Psoas muscle (tissue), 8 donors: ENCODE results near the gene ITPR2. TPM values are rescaled to one million over a fixed set of nuclear protein-coding genes. Genes with fewer than 3 reads are reported as not detected.

ENCODE experiments used
- ATAC-seq, 4 donors: fragments of 200-7000 bp; cut with Tn5 transposase; one replicate each; pipeline ENCODE4 v1.9.1; 2020; ENCODE audit warnings: moderate library complexity in 3 of 4, mild to moderate bottlenecking in 2 of 4
- DNase-seq, 2 donors: peaks; one replicate each; pipeline ENCODE4 v3.0.0-alpha.2; 2020
- H3K27ac ChIP-seq: fragments of 200-600 bp; one replicate; pipeline ENCODE4 v1.8.0; 2022
- H3K27me3 ChIP-seq, 3 donors: fragments of 200-600 bp in 1 of 3; one replicate each; pipeline versions ENCODE4 v1.6.1 to v1.8.0; 2013 to 2022; ENCODE audit warnings: low read length in 2 of 3, mild to moderate bottlenecking in 2 of 3, moderate library complexity in 1 of 3; ENCODE audit not compliant: insufficient read depth in 3 of 3
- H3K36me3 ChIP-seq, 2 donors: fragments of 200-600 bp in 1 of 2; one replicate each; pipeline versions ENCODE4 v1.6.1 to v1.8.0; 2013 to 2022; ENCODE audit warnings: low read depth in 1 of 2, mild to moderate bottlenecking in 1 of 2, moderate library complexity in 1 of 2; ENCODE audit not compliant: insufficient read depth in 1 of 2
- H3K4me1 ChIP-seq: fragments of 200-600 bp; one replicate; pipeline ENCODE4 v1.8.0; 2022
- H3K4me3 ChIP-seq: fragments of 200-600 bp; one replicate; pipeline ENCODE4 v1.8.0; 2022; ENCODE audit warnings: mild to moderate bottlenecking
- H3K9me3 ChIP-seq: fragments of 200-600 bp; one replicate; pipeline ENCODE4 v1.8.0; 2022
- WGBS, 3 donors: extraction: QIAGEN DNeasy Blood & Tissue Kit; methylation state at CpG; one replicate each; pipeline versions ENCODE4 v1.1.6 to v1.1.7; 2013; 5-methylcytosine and 5-hydroxymethylcytosine counted together
- intact Hi-C, 2 donors: fragments of 100-400 bp; cut with DNase I; formaldehyde crosslinking; loops; one replicate each; pipeline versions ENCODE4 v1.11.0 to v1.14.2; 2022
- polyA plus RNA-seq, 3 donors: library from polyadenylated mRNA; stranded (reverse); fragments of 200-250 nt; gene quantifications; one replicate each; pipeline ENCODE4 v1.2.3, GENCODE V29; 2013
- total RNA-seq, 4 donors: library from RNA; stranded (reverse); fragmentation: NEBNext Ultra II Directional in 2 of 4; extraction: Animal tissue kit (Norgen Biotek cat#: 25700) in 2 of 4; gene quantifications; one replicate each; pipeline versions ENCODE4 v1.2.1 to v1.2.4, GENCODE V29; 2021 to 2023
- TF ChIP-seq, protein P1 (sequence below): fragments of 200-600 bp; IDR thresholded peaks from one replicate; pipeline ENCODE4 v1.8.0; 2022; ENCODE audit warnings: antibody characterized with exemption
- donor health status: healthy with polysubstance abuse.
- donor health status: DM: no; HTN: no; CAD: no; lungs with moderate emphysema.
- donor health status: Bipolar disorder and iron deficiency.
- donor health status: healthy.
- donor health status: DM: yes; HTN: yes; CAD: no.
- donor health status: DM: no; HTN: no; CAD: no.
- donor health status: DM: no; HTN: no; CAD: no.
- donor health status: DM: yes; HTN: yes; CAD: no.

The ITPR2 gene
- total and polyA plus RNA-seq, 7 donors, result 0.86 to 10.3 (median 6.1) TPM

DNA sequence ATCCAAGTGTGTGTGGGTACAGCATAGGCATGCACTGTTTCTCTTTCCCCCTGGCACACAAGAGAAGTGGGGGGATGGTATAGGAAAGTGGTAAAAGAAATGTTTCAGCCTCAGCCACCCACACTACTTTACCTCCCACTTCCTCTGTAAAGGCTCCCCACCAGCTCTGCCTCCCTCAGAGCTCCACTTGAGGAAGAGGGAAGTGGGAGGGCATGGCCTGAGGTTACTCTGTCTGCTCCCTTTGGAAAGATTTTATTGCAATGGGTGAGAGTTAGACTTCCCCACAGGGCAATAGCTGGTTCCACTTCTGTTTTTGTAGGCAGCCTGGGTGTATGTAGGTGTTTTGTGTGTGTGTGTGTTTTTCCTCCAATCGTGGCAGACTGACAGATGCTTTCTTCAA lies 492.3 kb downstream of the ITPR2 start:
- ATAC-seq (no peak), DNase-seq (no peak)
- WGBS, 3 donors, result 45 to 68% (median 50%) methylated on average over 1 of the region's 1 CpG
- Histone ChIP-seq H3K36me3 (peaks cover 0 to 9% of the 10 kb centered on the region in 2 donors), H3K27me3 (no peaks in the 10 kb centered on the region), H3K4me1 (no peaks in the 10 kb centered on the region), H3K9me3 (no peaks in the 10 kb centered on the region), H3K4me3 (no peak overlapping the region), H3K27ac (no peak overlapping the region)
- intact Hi-C loops, result no loop called here
- TF ChIP-seq, protein P1, sequence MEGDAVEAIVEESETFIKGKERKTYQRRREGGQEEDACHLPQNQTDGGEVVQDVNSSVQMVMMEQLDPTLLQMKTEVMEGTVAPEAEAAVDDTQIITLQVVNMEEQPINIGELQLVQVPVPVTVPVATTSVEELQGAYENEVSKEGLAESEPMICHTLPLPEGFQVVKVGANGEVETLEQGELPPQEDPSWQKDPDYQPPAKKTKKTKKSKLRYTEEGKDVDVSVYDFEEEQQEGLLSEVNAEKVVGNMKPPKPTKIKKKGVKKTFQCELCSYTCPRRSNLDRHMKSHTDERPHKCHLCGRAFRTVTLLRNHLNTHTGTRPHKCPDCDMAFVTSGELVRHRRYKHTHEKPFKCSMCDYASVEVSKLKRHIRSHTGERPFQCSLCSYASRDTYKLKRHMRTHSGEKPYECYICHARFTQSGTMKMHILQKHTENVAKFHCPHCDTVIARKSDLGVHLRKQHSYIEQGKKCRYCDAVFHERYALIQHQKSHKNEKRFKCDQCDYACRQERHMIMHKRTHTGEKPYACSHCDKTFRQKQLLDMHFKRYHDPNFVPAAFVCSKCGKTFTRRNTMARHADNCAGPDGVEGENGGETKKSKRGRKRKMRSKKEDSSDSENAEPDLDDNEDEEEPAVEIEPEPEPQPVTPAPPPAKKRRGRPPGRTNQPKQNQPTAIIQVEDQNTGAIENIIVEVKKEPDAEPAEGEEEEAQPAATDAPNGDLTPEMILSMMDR, result no peak

DNA sequence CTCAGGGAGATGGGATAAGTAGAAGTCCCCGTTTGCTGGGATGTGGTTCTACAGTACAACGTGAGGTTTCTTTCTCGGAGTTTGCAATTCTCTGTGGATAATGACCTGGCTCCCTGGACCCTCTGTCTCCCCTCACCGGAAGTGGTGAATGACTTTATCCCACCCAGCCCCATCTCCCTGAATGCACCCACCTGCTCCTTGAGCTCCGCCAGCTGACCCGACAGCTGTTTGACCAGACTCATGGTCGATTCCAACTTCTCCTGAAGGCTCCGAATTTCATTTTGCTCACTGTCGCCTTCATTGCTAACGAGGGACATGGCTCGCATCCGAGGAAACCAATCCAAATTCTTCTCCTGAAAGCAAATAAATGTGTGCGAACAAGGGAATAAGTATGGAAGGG lies 493.0 kb downstream of the ITPR2 start:
- Histone ChIP-seq H3K27ac (no peak overlapping the region), H3K4me1 (no peaks in the 10 kb centered on the region), H3K36me3 (peaks cover 0 to 9% of the 10 kb centered on the region in 2 donors), H3K4me3 (no peak overlapping the region), H3K27me3 (no peaks in the 10 kb centered on the region), H3K9me3 (no peaks in the 10 kb centered on the region)
- DNase-seq (no peak), ATAC-seq (no peak)
- TF ChIP-seq, protein P1, result no peak
- WGBS, 3 donors, result 67 to 72% (median 70%) methylated on average over 13 of the region's 13 CpGs
- intact Hi-C loops, result no loop called here

DNA sequence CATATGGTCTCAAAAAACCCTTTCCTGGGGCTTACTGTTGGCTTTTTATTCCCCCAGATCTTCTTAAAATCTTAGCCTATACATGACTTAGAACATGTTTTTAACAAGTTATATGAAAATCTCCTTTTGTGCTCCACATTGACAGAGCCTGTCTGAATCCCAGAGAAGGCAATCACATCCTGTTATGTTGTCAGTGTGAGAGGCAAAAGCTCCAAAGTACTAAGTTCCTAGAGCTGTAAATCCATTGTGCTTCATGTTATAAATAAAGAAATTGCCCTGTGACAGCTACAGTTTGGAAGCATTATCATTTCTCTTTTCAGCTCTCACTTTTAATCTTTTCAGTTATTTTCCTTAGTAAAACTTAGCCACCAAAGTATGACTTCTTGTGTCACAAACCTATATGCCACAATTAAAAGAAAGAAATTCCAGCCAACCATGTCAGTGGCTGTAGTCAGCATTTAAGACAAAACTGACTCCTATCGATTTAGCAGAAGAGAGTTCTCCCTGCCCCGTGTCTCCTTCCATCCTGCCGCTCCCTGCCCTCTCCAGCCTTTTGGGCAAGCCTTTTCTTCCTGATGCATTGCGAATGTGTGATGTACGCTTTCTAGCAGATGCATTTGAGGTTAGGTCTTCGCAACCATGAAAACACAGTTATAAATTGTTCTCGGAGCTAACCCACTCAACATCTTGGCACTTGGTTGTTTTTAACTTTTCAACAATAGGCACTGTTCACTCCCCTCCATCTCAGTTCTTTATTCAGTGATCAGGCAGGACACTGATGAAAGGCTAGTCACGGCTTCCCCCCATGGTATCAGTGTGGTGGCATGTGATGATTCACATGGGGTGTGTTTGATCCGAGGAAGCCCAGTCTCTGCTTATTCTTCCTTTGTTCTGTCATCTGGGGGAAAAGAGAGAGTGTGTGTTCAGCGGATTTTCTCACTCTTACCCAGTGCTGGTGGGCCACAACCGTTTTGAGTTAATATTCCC lies 494.1 kb downstream of the ITPR2 start:
- TF ChIP-seq, protein P1, result no peak
- no peak for ATAC-seq
- H3K27ac ChIP-seq, result no peak overlapping the region
- intact Hi-C loops, result no loop called here
- 81 to 85% (median 83%) methylated on average over 11 of the region's 11 CpGs for WGBS, 3 donors
- no peaks in the 10 kb centered on the region for H3K4me1 ChIP-seq
- H3K9me3 ChIP-seq, result no peaks in the 10 kb centered on the region
- no peaks in the 10 kb centered on the region for H3K27me3 ChIP-seq
- DNase-seq, result no peak
- peaks cover 0 to 9% of the 10 kb centered on the region in 2 donors for H3K36me3 ChIP-seq
- no peak overlapping the region for H3K4me3 ChIP-seq

DNA sequence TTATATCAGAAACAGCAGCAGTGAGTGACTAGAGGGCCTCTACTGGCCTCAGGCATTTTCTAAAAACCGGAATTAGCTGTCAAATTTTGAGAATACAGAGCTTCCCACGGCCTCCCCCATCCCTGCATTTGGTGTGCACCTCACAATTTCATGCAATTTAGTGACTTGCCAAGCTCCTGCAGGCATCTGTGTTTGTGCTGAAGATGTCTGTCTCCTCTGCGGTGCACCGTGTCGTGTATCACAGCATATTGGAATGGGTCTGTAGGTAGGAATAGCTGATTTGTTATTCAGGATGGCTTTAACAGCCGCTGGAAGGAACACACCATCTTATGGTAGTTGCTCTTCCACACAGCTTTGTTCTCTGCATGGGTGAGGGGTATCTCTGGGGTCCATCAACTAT lies 497.3 kb downstream of the ITPR2 start:
- intact Hi-C loops, result no loop called here
- no peaks in the 10 kb centered on the region for H3K27me3 ChIP-seq
- no peaks in the 10 kb centered on the region for H3K4me1 ChIP-seq
- TF ChIP-seq, protein P1, result no peak
- no peak for DNase-seq
- H3K27ac ChIP-seq, result no peak overlapping the region
- WGBS, 3 donors, result 62 to 75% (median 63%) methylated on average over 6 of the region's 6 CpGs
- no peak overlapping the region for H3K4me3 ChIP-seq
- peaks cover 0 to 9% of the 10 kb centered on the region in 2 donors for H3K36me3 ChIP-seq
- no peaks in the 10 kb centered on the region for H3K9me3 ChIP-seq
- no peak for ATAC-seq
